SK-N-SH (cell line): ENCODE measurements around the gene GOT1. TPM values are rescaled to one million over a fixed set of nuclear protein-coding genes. Genes with fewer than 3 reads are reported as not detected.

Source experiments
- CTCF ChIA-PET: fragments of 300-600, 350-600 bp; formaldehyde crosslinking; extraction: SDS; loops from one replicate; lab custom pipeline; 2021; lab: Yijun Ruan, JAX
- POLR2A ChIA-PET: fragments of 350-600 bp; sonication (Branson Sonifier 250); formaldehyde crosslinking; extraction: SDS; loops from one replicate; lab custom pipeline; 2020; ENCODE audit warnings: antibody characterized with exemption, inconsistent platforms; lab: Yijun Ruan, JAX
- DNase-seq: peaks from one replicate; pipeline ENCODE4 v3.0.0; 2012
- H2AFZ ChIP-seq: fragments of 200-600 bp; sonication (generic); 2 replicates; pipeline ENCODE4 v1.8.1; 2016; ENCODE audit warnings: antibody characterized with exemption, mild to moderate bottlenecking, low read depth
- H3F3A ChIP-seq: fragments of 200-600 bp; sonication (generic); replicated peaks from 2 replicates; pipeline ENCODE3; 2016; ENCODE audit warnings: antibody characterized with exemption, mild to moderate bottlenecking; ENCODE audit not compliant: insufficient read depth
- H3K27ac ChIP-seq, 2 experiments: fragments of 200-500 bp in 1 of 2; fragments of 200-600 bp in 1 of 2; sonication (Bioruptor generic) in 1 of 2; sonication (generic), shearing (Covaris generic) in 1 of 2; 2 replicates each; pipeline versions ENCODE4 v1.5.1 to v1.6.1; 2014 to 2016; ENCODE audit warnings: low read depth in 2 of 2, inconsistent platforms in 1 of 2, low read length in 1 of 2, mild to moderate bottlenecking in 1 of 2, mixed read lengths in 1 of 2
- H3K27me3 ChIP-seq: fragments of 200-600 bp; sonication (generic), shearing (Covaris generic); 2 replicates; pipeline ENCODE4 v1.6.1; 2016; ENCODE audit warnings: mixed run types; ENCODE audit not compliant: insufficient read depth
- H3K36me3 ChIP-seq, 2 experiments: fragments of 200-500 bp in 1 of 2; fragments of 200-600 bp in 1 of 2; sonication (Bioruptor generic) in 1 of 2; sonication (generic) in 1 of 2; replicated peaks in 1 of 2; 2 replicates each; pipeline versions ENCODE3 to v1.5.1; 2014 to 2016; ENCODE audit warnings: low read length in 1 of 2, mild to moderate bottlenecking in 1 of 2; ENCODE audit not compliant: insufficient read depth in 2 of 2, control insufficient read depth in 1 of 2
- H3K4me1 ChIP-seq, 2 experiments: fragments of 200-500 bp in 1 of 2; fragments of 200-600 bp in 1 of 2; sonication (Bioruptor generic) in 1 of 2; sonication (generic), shearing (Covaris generic) in 1 of 2; 2 replicates each; pipeline versions ENCODE4 v1.5.1 to v1.6.1; 2014 to 2016; ENCODE audit warnings: low read depth in 1 of 2, low read length in 1 of 2, mixed run types in 1 of 2; ENCODE audit not compliant: insufficient read depth in 2 of 2, control insufficient read depth in 1 of 2
- H3K4me2 ChIP-seq: fragments of 200-600 bp; sonication (generic), shearing (Covaris generic); 2 replicates; pipeline ENCODE4 v1.6.1; 2017; ENCODE audit warnings: mixed run types
- H3K4me3 ChIP-seq, 2 experiments: fragments of 200-500 bp in 1 of 2; fragments of 200-600 bp in 1 of 2; sonication (Bioruptor generic) in 1 of 2; sonication (generic), shearing (Covaris generic) in 1 of 2; 2 replicates each; pipeline versions ENCODE4 v1.5.1 to v1.8.1; 2014 to 2016; ENCODE audit warnings: low read depth in 2 of 2, inconsistent platforms in 1 of 2, low read length in 1 of 2, mild to moderate bottlenecking in 1 of 2, mixed read lengths in 1 of 2, moderate library complexity in 1 of 2
- H3K79me2 ChIP-seq: fragments of 200-600 bp; sonication (generic); 2 replicates; pipeline ENCODE4 v1.8.1; 2017; ENCODE audit warnings: mild to moderate bottlenecking; ENCODE audit not compliant: insufficient read depth
- H3K9ac ChIP-seq: fragments of 200-600 bp; sonication (generic); 2 replicates; pipeline ENCODE4 v1.6.1; 2017; ENCODE audit warnings: mixed run types
- H3K9me2 ChIP-seq: fragments of 200-600 bp; sonication (generic); 2 replicates; pipeline ENCODE4 v1.6.1; 2017; ENCODE audit warnings: mixed run types
- H3K9me3 ChIP-seq: fragments of 200-600 bp; sonication (generic); 2 replicates; pipeline ENCODE4 v1.6.1; 2017; ENCODE audit warnings: mixed run types, mild to moderate bottlenecking, moderate library complexity
- H4K20me1 ChIP-seq: fragments of 200-600 bp; sonication (generic); 2 replicates; pipeline ENCODE4 v1.6.1; 2017; ENCODE audit warnings: mild to moderate bottlenecking, mixed run types; ENCODE audit not compliant: insufficient read depth
- EP300 ChIP-seq, 2 experiments: IDR thresholded peaks; 2 replicates each; pipeline versions ENCODE4 v1.4.0 to v1.6.1; 2012; ENCODE audit warnings: borderline replicate concordance in 1 of 2, low read depth in 1 of 2, low read length in 1 of 2
- EZH2phosphoT487 ChIP-seq: fragments of 200-600 bp; sonication (generic); IDR thresholded peaks from 2 replicates; pipeline ENCODE4 v1.6.1; 2017; ENCODE audit warnings: low read depth, mixed run types, mild to moderate bottlenecking, antibody characterized with exemption, moderate library complexity, borderline replicate concordance
- FOSL2 ChIP-seq: IDR thresholded peaks from 2 replicates; pipeline ENCODE4 v1.4.0; 2012; ENCODE audit warnings: low read depth, mild to moderate bottlenecking, moderate library complexity, borderline replicate concordance
- FOXM1 ChIP-seq: IDR thresholded peaks from 2 replicates; pipeline ENCODE4 v1.4.0; 2012; ENCODE audit warnings: low read depth, mild to moderate bottlenecking
- GATA2 ChIP-seq: sonication (generic); formaldehyde crosslinking; IDR thresholded peaks from 2 replicates; pipeline ENCODE4 v1.5.0; 2020; ENCODE audit warnings: mild to moderate bottlenecking, missing genetic modification reagents
- JUND ChIP-seq: IDR thresholded peaks from 2 replicates; pipeline ENCODE4 v1.4.0; 2012
- NFIC ChIP-seq: IDR thresholded peaks from 2 replicates; pipeline ENCODE4 v1.4.0; 2012; ENCODE audit warnings: borderline replicate concordance
- NRF1 ChIP-seq: IDR thresholded peaks from 2 replicates; pipeline ENCODE4 v1.6.1; 2012; ENCODE audit warnings: low read depth, mild to moderate bottlenecking, low read length
- POLR2AphosphoS5 ChIP-seq: IDR thresholded peaks from 2 replicates; pipeline ENCODE4 v1.6.1; 2012; ENCODE audit warnings: low read depth, low read length
- RCOR1 ChIP-seq: fragments of 150-350 bp; IDR thresholded peaks from 2 replicates; pipeline ENCODE4 v1.6.1; 2017; ENCODE audit warnings: antibody characterized with exemption, low read length
- RFX5 ChIP-seq: IDR thresholded peaks from 2 replicates; pipeline ENCODE4 v1.6.1; 2012; ENCODE audit warnings: mild to moderate bottlenecking, improper control_type of control experiment, low read length
- RXRA ChIP-seq: IDR thresholded peaks from 2 replicates; pipeline ENCODE4 v1.4.0; 2012; ENCODE audit warnings: low read depth, mild to moderate bottlenecking, borderline replicate concordance
- SMC3 ChIP-seq: IDR thresholded peaks from 2 replicates; pipeline ENCODE4 v1.6.1; 2012; ENCODE audit warnings: low read depth, low read length, improper control_type of control experiment
- TAF1 ChIP-seq: IDR thresholded peaks from 2 replicates; pipeline ENCODE4 v1.6.1; 2012; ENCODE audit warnings: low read depth, mild to moderate bottlenecking, low read length, moderate library complexity, borderline replicate concordance
- TEAD4 ChIP-seq: IDR thresholded peaks from 2 replicates; pipeline ENCODE4 v1.4.0; 2012; ENCODE audit warnings: mild to moderate bottlenecking, borderline replicate concordance; ENCODE audit not compliant: insufficient read depth
- WGBS: methylation state at CpG from one replicate; pipeline ENCODE4 v1.1.6; 2017; ENCODE audit warnings: low lambda C conversion rate; 5-methylcytosine and 5-hydroxymethylcytosine counted together
- polyA plus RNA-seq, 3 experiments: library from polyadenylated mRNA; depleted of rRNA; stranded (reverse); fragments of >200 nt; gene quantifications; 2 replicates each; pipeline ENCODE4 v1.2.3, GENCODE V29; 2012
- TF ChIP-seq, protein P1 (sequence below): fragments of 150-350 bp; IDR thresholded peaks from 2 replicates; pipeline ENCODE4 v1.6.1; 2016; ENCODE audit warnings: mild to moderate bottlenecking, low read depth, low read length
- TF ChIP-seq, protein P2 (sequence below): IDR thresholded peaks from 2 replicates; pipeline ENCODE4; 2012
- TF ChIP-seq, protein P3 (sequence below): IDR thresholded peaks from 2 replicates; pipeline ENCODE4 v1.4.0; 2012; ENCODE audit warnings: low read depth, borderline replicate concordance

The GOT1 gene
- polyA plus RNA-seq, 1 of the 3 experiments (the other 2 are of a cell fraction), result 9.8 TPM

DNA sequence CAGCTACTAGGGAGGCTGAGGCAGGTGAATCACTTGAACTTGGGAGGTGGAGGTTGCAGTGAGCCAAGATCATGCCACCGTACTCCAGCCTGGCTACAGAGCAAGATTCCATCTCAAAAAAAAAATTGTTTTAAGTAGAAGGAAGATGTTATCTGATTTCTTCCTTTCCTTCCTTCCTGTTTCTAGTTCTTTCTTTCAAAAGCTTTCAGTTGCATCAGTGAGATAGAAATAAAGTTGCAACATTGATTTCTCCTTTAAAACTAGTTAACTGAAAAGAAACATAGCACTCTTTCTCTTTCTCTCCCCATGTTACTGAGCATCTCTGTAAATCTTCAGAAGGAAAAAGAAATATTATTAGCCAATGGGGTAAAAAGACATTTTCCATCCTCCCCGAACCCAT lies 63.8 kb downstream of the GOT1 start:
- Histone ChIP-seq H3K9me3 (no peaks in the 10 kb centered on the region), H3K9me2 (no peaks in the 10 kb centered on the region), H3F3A (no peaks in the 10 kb centered on the region), H4K20me1 (no peaks in the 10 kb centered on the region), H3K27ac (no peak overlapping the region), H2AFZ (no peak overlapping the region), H3K4me2 (no peak overlapping the region), H3K27me3 (no peaks in the 10 kb centered on the region), H3K79me2 (no peaks in the 10 kb centered on the region), H3K9ac (no peak overlapping the region), H3K36me3 (no peaks in the 10 kb centered on the region), H3K4me3 (no peak overlapping the region), H3K4me1 (peaks cover 0 to 4% of the 10 kb centered on the region in 2 experiments; a peak in 1 of 4 replicates)
- ChIA-PET CTCF (interaction anchor here (1.1 to 2.0 kb wide), 2 partner anchors 26 to 524 kb away, joined by 3 to 8 read pairs; no protein-coding TSS in a partner anchor), POLR2A (no interaction called here)
- DNase-seq, result no peak
- WGBS, result 36% methylated on average over 2 of the region's 2 CpGs
- TF ChIP-seq, protein P1, sequence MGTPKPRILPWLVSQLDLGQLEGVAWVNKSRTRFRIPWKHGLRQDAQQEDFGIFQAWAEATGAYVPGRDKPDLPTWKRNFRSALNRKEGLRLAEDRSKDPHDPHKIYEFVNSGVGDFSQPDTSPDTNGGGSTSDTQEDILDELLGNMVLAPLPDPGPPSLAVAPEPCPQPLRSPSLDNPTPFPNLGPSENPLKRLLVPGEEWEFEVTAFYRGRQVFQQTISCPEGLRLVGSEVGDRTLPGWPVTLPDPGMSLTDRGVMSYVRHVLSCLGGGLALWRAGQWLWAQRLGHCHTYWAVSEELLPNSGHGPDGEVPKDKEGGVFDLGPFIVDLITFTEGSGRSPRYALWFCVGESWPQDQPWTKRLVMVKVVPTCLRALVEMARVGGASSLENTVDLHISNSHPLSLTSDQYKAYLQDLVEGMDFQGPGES, result no peak
- TF ChIP-seq RXRA (no peak), NFIC (no peak), FOXM1 (no peak), RFX5 (no peak), NRF1 (no peak)

DNA sequence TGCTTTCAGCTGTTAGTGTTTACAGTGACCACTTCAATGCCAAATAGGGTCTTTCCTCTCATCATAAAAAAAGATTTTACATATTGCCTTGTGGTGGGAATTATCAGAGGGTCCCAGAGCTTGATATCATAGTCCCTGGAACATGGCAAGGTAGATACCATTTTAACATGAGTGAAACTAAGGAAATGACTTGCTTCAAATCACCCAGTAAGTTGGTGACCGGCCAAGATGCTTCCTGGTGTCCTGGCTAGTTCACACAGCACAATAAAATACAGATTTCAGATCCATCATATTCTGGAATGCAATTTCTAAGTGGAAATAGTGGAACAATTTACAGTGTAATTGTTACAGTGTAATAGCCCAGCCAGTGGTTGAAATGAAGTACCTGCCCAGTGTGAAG lies 64.7 kb downstream of the GOT1 start:
- Histone ChIP-seq H3K36me3 (no peaks in the 10 kb centered on the region), H3K9me3 (no peaks in the 10 kb centered on the region), H4K20me1 (no peaks in the 10 kb centered on the region), H3K9me2 (no peaks in the 10 kb centered on the region), H3K4me2 (no peak overlapping the region), H3K4me1 (peaks cover 0 to 4% of the 10 kb centered on the region in 2 experiments; a peak in 1 of 4 replicates), H2AFZ (no peak overlapping the region), H3K79me2 (no peaks in the 10 kb centered on the region), H3K9ac (no peak overlapping the region), H3K27ac (no peak overlapping the region), H3K4me3 (no peak overlapping the region), H3K27me3 (no peaks in the 10 kb centered on the region), H3F3A (no peaks in the 10 kb centered on the region)
- 57% methylated on average over 1 of the region's 1 CpG for WGBS
- TF ChIP-seq, protein P2, sequence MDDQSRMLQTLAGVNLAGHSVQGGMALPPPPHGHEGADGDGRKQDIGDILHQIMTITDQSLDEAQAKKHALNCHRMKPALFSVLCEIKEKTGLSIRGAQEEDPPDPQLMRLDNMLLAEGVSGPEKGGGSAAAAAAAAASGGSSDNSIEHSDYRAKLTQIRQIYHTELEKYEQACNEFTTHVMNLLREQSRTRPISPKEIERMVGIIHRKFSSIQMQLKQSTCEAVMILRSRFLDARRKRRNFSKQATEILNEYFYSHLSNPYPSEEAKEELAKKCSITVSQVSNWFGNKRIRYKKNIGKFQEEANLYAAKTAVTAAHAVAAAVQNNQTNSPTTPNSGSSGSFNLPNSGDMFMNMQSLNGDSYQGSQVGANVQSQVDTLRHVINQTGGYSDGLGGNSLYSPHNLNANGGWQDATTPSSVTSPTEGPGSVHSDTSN, result no peak
- no peak for TF ChIP-seq NFIC
- TF ChIP-seq POLR2AphosphoS5, result no peak
- TF ChIP-seq, protein P3, sequence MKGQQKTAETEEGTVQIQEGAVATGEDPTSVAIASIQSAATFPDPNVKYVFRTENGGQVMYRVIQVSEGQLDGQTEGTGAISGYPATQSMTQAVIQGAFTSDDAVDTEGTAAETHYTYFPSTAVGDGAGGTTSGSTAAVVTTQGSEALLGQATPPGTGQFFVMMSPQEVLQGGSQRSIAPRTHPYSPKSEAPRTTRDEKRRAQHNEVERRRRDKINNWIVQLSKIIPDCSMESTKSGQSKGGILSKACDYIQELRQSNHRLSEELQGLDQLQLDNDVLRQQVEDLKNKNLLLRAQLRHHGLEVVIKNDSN, result no peak
- no peak for TF ChIP-seq JUND
- no peak for TF ChIP-seq RXRA
- no peak for TF ChIP-seq GATA2 (CRISPR knock-in tag)
- TF ChIP-seq RCOR1, result no peak
- no peak for TF ChIP-seq SMC3
- TF ChIP-seq, protein P1, result no peak
- no peak for TF ChIP-seq EZH2phosphoT487
- TF ChIP-seq TEAD4, result no peak
- no peak for TF ChIP-seq NRF1
- no peak for TF ChIP-seq EP300 (IDR thresholded peaks at IDR 0.05; ENCODE audit: borderline replicate concordance in 1 of 2, low read depth in 1 of 2, low read length in 1 of 2)
- no peak for TF ChIP-seq FOXM1
- no peak for TF ChIP-seq FOSL2
- TF ChIP-seq TAF1, result no peak
- ChIA-PET CTCF (no interaction called here), POLR2A (no interaction called here)
- no peak for DNase-seq
